Neutrophil (primary cell): ENCODE measurements around the gene ST7.

ENCODE experiments used
- H3K27ac ChIP-seq: fragments of 200-600 bp; sonication (generic); 2 replicates; pipeline ENCODE4 v1.5.1; 2016; ENCODE audit warnings: mild to moderate bottlenecking, moderate library complexity
- H3K27me3 ChIP-seq: fragments of 200-600 bp; sonication (generic); 2 replicates; pipeline ENCODE4 v1.6.0; 2016; ENCODE audit warnings: mild to moderate bottlenecking
- H3K36me3 ChIP-seq: fragments of 200-600 bp; sonication (generic); 2 replicates; pipeline ENCODE4 v1.5.1; 2017
- H3K4me1 ChIP-seq, 2 experiments: fragments of 200-600 bp in 1 of 2; sonication (generic) in 1 of 2; 1 replicate in 1 of 2; 2 replicates in 1 of 2; pipeline versions ENCODE4 v1.5.1 to v1.6.1; 2013 to 2016; ENCODE audit warnings: low read depth in 1 of 2, low read length in 1 of 2, mild to moderate bottlenecking in 1 of 2, moderate library complexity in 1 of 2; ENCODE audit not compliant: control insufficient read depth in 1 of 2, insufficient read depth in 1 of 2
- H3K4me3 ChIP-seq, 2 experiments: fragments of 200-600 bp in 1 of 2; sonication (generic) in 1 of 2; 1 replicate in 1 of 2; 2 replicates in 1 of 2; pipeline ENCODE4 v1.5.1; 2013 to 2016; ENCODE audit warnings: low read depth in 1 of 2, low read length in 1 of 2, mild to moderate bottlenecking in 1 of 2, moderate library complexity in 1 of 2
- H3K9me3 ChIP-seq: fragments of 200-600 bp; sonication (generic); 2 replicates; pipeline ENCODE4 v1.5.1; 2016
- CTCF ChIP-seq: fragments of 200-600 bp; sonication (generic); IDR thresholded peaks from 2 replicates; pipeline ENCODE4 v1.5.1; 2016; ENCODE audit warnings: antibody characterized with exemption

ST7 gene

GRCh38 chr7:117112640-117113039 is 159.3 kb downstream of the ST7 start:
- Histone ChIP-seq H3K36me3 (no peaks in the 10 kb centered on the region), H3K4me1 (no peaks in the 10 kb centered on the region), H3K4me3 (no peak overlapping the region), H3K27ac (no peak overlapping the region), H3K9me3 (no peaks in the 10 kb centered on the region), H3K27me3 (no peaks in the 10 kb centered on the region)
- no peak for TF ChIP-seq CTCF

GRCh38 chr7:117113871-117114270 is 160.6 kb downstream of the ST7 start:
- Histone ChIP-seq H3K27ac (no peak overlapping the region), H3K4me3 (no peak overlapping the region), H3K36me3 (no peaks in the 10 kb centered on the region), H3K4me1 (no peaks in the 10 kb centered on the region), H3K9me3 (no peaks in the 10 kb centered on the region), H3K27me3 (no peaks in the 10 kb centered on the region)
- TF ChIP-seq CTCF = no peak

GRCh38 chr7:117114272-117114671 is 161.0 kb downstream of the ST7 start:
- no peaks in the 10 kb centered on the region for H3K27me3 ChIP-seq
- no peaks in the 10 kb centered on the region for H3K36me3 ChIP-seq
- H3K4me3 ChIP-seq = no peak overlapping the region
- no peaks in the 10 kb centered on the region for H3K9me3 ChIP-seq
- no peak for TF ChIP-seq CTCF
- H3K27ac ChIP-seq = no peak overlapping the region
- H3K4me1 ChIP-seq = no peaks in the 10 kb centered on the region

- Histone ChIP-seq H3K4me3 (no peak overlapping the region), H3K9me3 (no peaks in the 10 kb centered on the region), H3K27me3 (no peaks in the 10 kb centered on the region), H3K4me1 (peaks cover 0 to 3% of the 10 kb centered on the region in 2 experiments), H3K36me3 (no peaks in the 10 kb centered on the region), H3K27ac (no peak overlapping the region)
- no peak for TF ChIP-seq CTCF
Measured at GRCh38 chr7:117116211-117116610, 162.9 kb downstream of the ST7 start.

GRCh38 chr7:117117172-117117571 is 163.9 kb downstream of the ST7 start:
- TF ChIP-seq CTCF = no peak
- Histone ChIP-seq H3K4me1 (peaks cover 0 to 3% of the 10 kb centered on the region in 2 experiments), H3K27ac (no peak overlapping the region), H3K36me3 (no peaks in the 10 kb centered on the region), H3K9me3 (no peaks in the 10 kb centered on the region), H3K27me3 (no peaks in the 10 kb centered on the region), H3K4me3 (no peak overlapping the region)

- no peak for TF ChIP-seq CTCF
- H3K9me3 ChIP-seq = no peaks in the 10 kb centered on the region
- H3K27ac ChIP-seq = no peak overlapping the region
- H3K36me3 ChIP-seq = no peaks in the 10 kb centered on the region
- no peaks in the 10 kb centered on the region for H3K27me3 ChIP-seq
- H3K4me3 ChIP-seq = no peak overlapping the region
- H3K4me1 ChIP-seq = peaks cover 0 to 3% of the 10 kb centered on the region in 2 experiments
Measured at GRCh38 chr7:117118579-117119180, 165.4 kb downstream of the ST7 start.
